Thoracic aorta (tissue), 2 donors: ENCODE measurements around the gene FER. TPM values are rescaled to one million over a fixed set of nuclear protein-coding genes. Genes with fewer than 3 reads are reported as not detected.

Experiments used
- ATAC-seq: fragments of 150-250 bp; one replicate; pipeline ENCODE4 v1.8.0; 2017; ENCODE audit warnings: low read depth; ENCODE audit not compliant: insufficient number of reproducible peaks, low FRiP score
- DNase-seq: peaks from one replicate; pipeline ENCODE4 v3.0.0-alpha.2; 2020; ENCODE audit warnings: low spot score
- H3K27ac ChIP-seq, 2 donors: fragments of 200-600 bp; sonication (generic); 1 replicate in 1 of 2; 2 replicates in 1 of 2; pipeline ENCODE4 v1.5.1; 2016; ENCODE audit warnings: mild to moderate bottlenecking in 2 of 2, moderate library complexity in 2 of 2
- H3K27me3 ChIP-seq: fragments of 200-600 bp; sonication (generic); replicated peaks from 2 replicates; pipeline ENCODE4 v1.6.0; 2016; ENCODE audit warnings: mild to moderate bottlenecking; ENCODE audit not compliant: insufficient read depth
- H3K36me3 ChIP-seq: fragments of 200-600 bp; sonication (generic); one replicate; pipeline ENCODE4 v1.5.1; 2016
- H3K4me1 ChIP-seq, 2 donors: fragments of 200-600 bp; sonication (generic); 1 replicate in 1 of 2; 2 replicates in 1 of 2; pipeline versions ENCODE4 v1.5.1 to v1.6.0; 2016; ENCODE audit warnings: low read depth in 2 of 2, mild to moderate bottlenecking in 1 of 2; ENCODE audit not compliant: control insufficient read depth in 1 of 2
- H3K4me3 ChIP-seq: fragments of 200-600 bp; sonication (generic); 2 replicates; pipeline ENCODE4 v1.5.1; 2016; ENCODE audit warnings: mild to moderate bottlenecking
- H3K9me3 ChIP-seq: fragments of 200-600 bp; sonication (generic); 2 replicates; pipeline ENCODE4 v1.5.1; 2016
- total RNA-seq, 2 donors: library from RNA; depleted of rRNA; stranded (reverse); fragments of >200 nt; gene quantifications; one replicate each; pipeline versions ENCODE4 v1.1.0 to v1.2.3, GENCODE V29; 2016
- TF ChIP-seq, protein P1 (sequence below): fragments of 200-600 bp; sonication (generic); IDR thresholded peaks from one replicate; pipeline ENCODE4 v1.5.1; 2019; ENCODE audit warnings: antibody characterized with exemption

The FER gene
- total RNA-seq, 2 donors from 2014 or later: 15.6 to 38.1 TPM

- H3K9me3 ChIP-seq: no peaks in the 10 kb centered on the region
- DNase-seq (no peak), ATAC-seq (no peak)
- H3K36me3 ChIP-seq: no peaks in the 10 kb centered on the region
- peaks cover 0 to 5% of the 10 kb centered on the region in 2 donors for H3K4me1 ChIP-seq
- no peak overlapping the region for H3K4me3 ChIP-seq
- TF ChIP-seq, protein P1, sequence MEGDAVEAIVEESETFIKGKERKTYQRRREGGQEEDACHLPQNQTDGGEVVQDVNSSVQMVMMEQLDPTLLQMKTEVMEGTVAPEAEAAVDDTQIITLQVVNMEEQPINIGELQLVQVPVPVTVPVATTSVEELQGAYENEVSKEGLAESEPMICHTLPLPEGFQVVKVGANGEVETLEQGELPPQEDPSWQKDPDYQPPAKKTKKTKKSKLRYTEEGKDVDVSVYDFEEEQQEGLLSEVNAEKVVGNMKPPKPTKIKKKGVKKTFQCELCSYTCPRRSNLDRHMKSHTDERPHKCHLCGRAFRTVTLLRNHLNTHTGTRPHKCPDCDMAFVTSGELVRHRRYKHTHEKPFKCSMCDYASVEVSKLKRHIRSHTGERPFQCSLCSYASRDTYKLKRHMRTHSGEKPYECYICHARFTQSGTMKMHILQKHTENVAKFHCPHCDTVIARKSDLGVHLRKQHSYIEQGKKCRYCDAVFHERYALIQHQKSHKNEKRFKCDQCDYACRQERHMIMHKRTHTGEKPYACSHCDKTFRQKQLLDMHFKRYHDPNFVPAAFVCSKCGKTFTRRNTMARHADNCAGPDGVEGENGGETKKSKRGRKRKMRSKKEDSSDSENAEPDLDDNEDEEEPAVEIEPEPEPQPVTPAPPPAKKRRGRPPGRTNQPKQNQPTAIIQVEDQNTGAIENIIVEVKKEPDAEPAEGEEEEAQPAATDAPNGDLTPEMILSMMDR: no peak
- H3K27ac ChIP-seq: no peak overlapping the region
- H3K27me3 ChIP-seq: no peaks in the 10 kb centered on the region
Observed at GRCh38 chr5:108925073-108925472, 177.4 kb downstream of the FER start.

DNA sequence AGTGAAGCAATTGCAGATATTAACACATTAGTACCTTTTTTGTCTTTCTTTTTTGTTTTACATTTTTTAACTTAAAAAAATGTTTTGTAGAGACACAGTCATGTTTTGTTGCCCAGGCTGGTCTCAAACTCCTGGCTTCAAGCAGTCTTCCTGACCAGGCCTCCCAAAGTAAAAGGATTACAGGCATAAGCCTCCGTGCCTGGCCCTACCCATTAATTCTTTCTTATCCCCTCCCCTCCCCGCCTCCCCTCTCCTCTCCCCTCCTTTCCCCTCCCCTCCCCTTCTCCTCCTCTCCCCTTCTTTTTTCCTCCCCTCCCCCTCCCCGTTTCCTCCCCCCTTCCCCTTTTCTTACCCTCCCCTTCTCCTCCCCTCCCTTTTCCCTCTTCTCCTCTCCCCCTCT is 182.4 kb downstream of the FER start:
- no peak for ATAC-seq
- H3K27me3 ChIP-seq: no peaks in the 10 kb centered on the region
- H3K4me3 ChIP-seq: no peak overlapping the region
- H3K36me3 ChIP-seq: no peaks in the 10 kb centered on the region
- H3K9me3 ChIP-seq: no peaks in the 10 kb centered on the region
- TF ChIP-seq, protein P1: no peak
- H3K27ac ChIP-seq: no peak overlapping the region
- DNase-seq: no peak
- H3K4me1 ChIP-seq: peaks cover 0 to 5% of the 10 kb centered on the region in 2 donors

- Histone ChIP-seq H3K4me1 (no peaks in the 10 kb centered on the region), H3K27ac (no peak overlapping the region), H3K36me3 (no peaks in the 10 kb centered on the region), H3K4me3 (no peak overlapping the region), H3K27me3 (no peaks in the 10 kb centered on the region), H3K9me3 (no peaks in the 10 kb centered on the region)
- DNase-seq: no peak
- ATAC-seq: no peak
- TF ChIP-seq, protein P1: no peak
Observed at GRCh38 chr5:108935611-108936010, 187.9 kb downstream of the FER start.

DNA sequence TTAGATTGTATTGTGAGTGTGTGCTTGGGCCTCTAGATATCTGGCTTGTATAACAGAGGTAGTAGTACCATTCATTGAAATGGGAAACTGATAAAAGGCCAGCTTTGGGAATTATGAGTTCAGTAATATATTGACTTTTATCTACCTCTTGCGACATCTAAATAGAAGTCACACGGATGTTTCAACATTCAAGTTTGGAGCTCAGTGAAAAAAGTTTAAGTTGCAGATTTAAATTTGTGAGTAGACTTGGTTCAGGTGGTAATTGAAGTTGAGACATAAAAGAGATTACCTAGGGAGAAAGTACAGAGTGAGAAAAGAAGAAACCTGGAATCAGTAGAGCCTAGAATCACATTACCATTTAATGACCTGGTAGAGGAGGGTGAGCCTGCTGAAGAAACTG is 189.5 kb downstream of the FER start:
- no peaks in the 10 kb centered on the region for H3K9me3 ChIP-seq
- no peak overlapping the region for H3K4me3 ChIP-seq
- DNase-seq: no peak
- ATAC-seq: no peak
- peaks cover 0 to 8% of the 10 kb centered on the region in 2 donors for H3K4me1 ChIP-seq
- no peaks in the 10 kb centered on the region for H3K36me3 ChIP-seq
- no peaks in the 10 kb centered on the region for H3K27me3 ChIP-seq
- TF ChIP-seq, protein P1: no peak
- H3K27ac ChIP-seq: no peak overlapping the region

DNA sequence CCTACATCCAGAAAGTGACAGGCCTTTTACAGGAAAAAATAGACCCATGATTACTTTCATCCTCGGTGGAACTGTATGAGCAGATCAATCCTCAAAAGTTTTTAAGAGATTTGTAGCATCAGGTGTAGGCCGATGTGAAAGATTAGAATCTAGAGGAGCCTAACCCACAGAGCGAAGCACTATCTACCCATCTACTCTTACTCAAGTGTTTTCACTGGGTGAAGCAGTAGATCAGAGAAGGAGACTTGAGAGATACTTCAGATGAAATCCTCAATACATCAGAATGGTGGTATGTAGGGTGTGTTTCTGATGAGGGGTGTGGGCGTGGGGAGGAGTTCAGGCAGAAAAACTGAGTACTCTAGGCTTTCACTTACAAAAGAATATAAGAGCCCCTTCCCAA is 192.8 kb downstream of the FER start:
- H3K27me3 ChIP-seq: no peaks in the 10 kb centered on the region
- H3K36me3 ChIP-seq: no peaks in the 10 kb centered on the region
- no peak overlapping the region for H3K27ac ChIP-seq
- no peak overlapping the region for H3K4me3 ChIP-seq
- H3K9me3 ChIP-seq: no peaks in the 10 kb centered on the region
- TF ChIP-seq, protein P1: no peak
- H3K4me1 ChIP-seq: peaks cover 0 to 13% of the 10 kb centered on the region in 2 donors
- ATAC-seq: no peak
- DNase-seq: no peak
